B cell (primary cell): ENCODE data around the gene ARAP2. TPM values are rescaled to one million over a fixed set of nuclear protein-coding genes. Genes with fewer than 3 reads are reported as not detected.

Experiments used
- ATAC-seq: fragments of 200-7000 bp; cut with Tn5 transposase; one replicate; pipeline ENCODE4 v1.10.0; 2021; ENCODE audit warnings: low read depth, mild to moderate bottlenecking, moderate number of reproducible peaks, moderate library complexity
- CTCF ChIA-PET: fragments of 350-600 bp; sonication (Branson Sonifier 250); formaldehyde crosslinking; loops from one replicate; lab custom pipeline; 2021; ENCODE audit warnings: antibody characterized with exemption, inconsistent platforms; lab: Charles Lee
- POLR2A ChIA-PET: fragments of 350-600 bp; sonication (Branson Sonifier 250); formaldehyde crosslinking; loops from one replicate; lab custom pipeline; 2021; ENCODE audit warnings: antibody characterized with exemption; lab: Charles Lee
- DNase-seq: peaks from one replicate; pipeline ENCODE4 v3.0.0; 2013
- H2AFZ ChIP-seq: 2 replicates; pipeline ENCODE4 v1.6.1; 2012; ENCODE audit warnings: mild to moderate bottlenecking, low read depth, low read length; ENCODE audit not compliant: insufficient read depth, poor library complexity, severe bottlenecking
- H3K27ac ChIP-seq, 2 donors: 1 replicate in 1 of 2; 2 replicates in 1 of 2; pipeline ENCODE4 v1.5.1; 2012 to 2013; ENCODE audit warnings: low read length in 2 of 2, mild to moderate bottlenecking in 2 of 2, moderate library complexity in 1 of 2
- H3K27me3 ChIP-seq, 4 experiments: fragments of 200-600 bp in 1 of 4; sonication (generic) in 1 of 4; replicated peaks in 1 of 4; 1 replicate in 2 of 4; 2 replicates in 2 of 4; pipeline versions ENCODE4 v1.6.1 to v1.7.0; 2013 to 2016; ENCODE audit warnings: low read length in 3 of 4, mild to moderate bottlenecking in 2 of 4, mixed read lengths in 1 of 4, moderate library complexity in 1 of 4; ENCODE audit not compliant: insufficient read depth in 4 of 4, control insufficient read depth in 3 of 4; ENCODE audit errors: control extremely low read depth in 1 of 4
- H3K36me3 ChIP-seq, 2 experiments: replicated peaks in 1 of 2; 1 replicate in 1 of 2; 2 replicates in 1 of 2; pipeline versions ENCODE4 v1.6.1 to v1.7.1; 2013; ENCODE audit warnings: low read length in 1 of 2; ENCODE audit not compliant: insufficient read depth in 2 of 2, control insufficient read depth in 1 of 2; ENCODE audit errors: control extremely low read depth in 1 of 2, extremely low read depth in 1 of 2
- H3K4me1 ChIP-seq, 2 donors: fragments of 200-600 bp in 1 of 2; sonication (generic) in 1 of 2; 1 replicate in 1 of 2; 2 replicates in 1 of 2; pipeline versions ENCODE4 v1.5.1 to v1.6.1; 2013 to 2017; ENCODE audit warnings: low read length in 2 of 2; ENCODE audit not compliant: control insufficient read depth in 2 of 2, insufficient read depth in 2 of 2
- H3K4me2 ChIP-seq: replicated peaks from 2 replicates; pipeline ENCODE3; 2012; ENCODE audit warnings: mild to moderate bottlenecking, low read depth, low read length; ENCODE audit not compliant: poor library complexity, severe bottlenecking
- H3K4me3 ChIP-seq, 5 experiments: fragments of 200-600 bp in 1 of 5; sonication (generic) in 1 of 5; 1 replicate in 3 of 5; 2 replicates in 2 of 5; pipeline versions ENCODE4 v1.5.1 to v1.7.0; 2011 to 2016; ENCODE audit warnings: low read length in 4 of 5, mild to moderate bottlenecking in 4 of 5, low read depth in 2 of 5, control low read depth in 1 of 5, moderate library complexity in 1 of 5; ENCODE audit not compliant: insufficient read depth in 1 of 5; ENCODE audit errors: control extremely low read depth in 1 of 5, extremely low read depth in 1 of 5
- H3K79me2 ChIP-seq: fragments of 200-600 bp; sonication (generic); one replicate; pipeline ENCODE4 v1.6.0; 2016; ENCODE audit warnings: low read length; ENCODE audit not compliant: control insufficient read depth, insufficient read depth
- H3K9ac ChIP-seq: fragments of 200-600 bp; sonication (generic); 2 replicates; pipeline ENCODE4 v1.6.1; 2017; ENCODE audit warnings: mild to moderate bottlenecking, low read length, moderate library complexity
- H3K9me3 ChIP-seq, 3 donors: one replicate each; pipeline versions ENCODE4 v1.6.1 to v1.7.1; 2013; ENCODE audit warnings: low read length in 2 of 3; ENCODE audit not compliant: control insufficient read depth in 2 of 3, insufficient read depth in 1 of 3; ENCODE audit errors: control extremely low read depth in 1 of 3
- H4K20me1 ChIP-seq: 2 replicates; pipeline ENCODE4 v1.6.0; 2012; ENCODE audit warnings: mild to moderate bottlenecking, low read length; ENCODE audit not compliant: insufficient read depth, control insufficient read depth, poor library complexity, severe bottlenecking
- H3K27ac Mint-ChIP-seq: one replicate; pipeline ENCODE4 v1.8.0; 2021; ENCODE audit warnings: mixed read lengths
- H3K27me3 Mint-ChIP-seq: one replicate; pipeline ENCODE4 v1.8.0; 2021; ENCODE audit warnings: mixed read lengths
- H3K4me1 Mint-ChIP-seq: one replicate; pipeline ENCODE4 v1.8.0; 2021; ENCODE audit warnings: mixed read lengths
- H3K4me3 Mint-ChIP-seq: one replicate; pipeline ENCODE4 v1.8.0; 2021; ENCODE audit warnings: mixed read lengths
- H3K9me3 Mint-ChIP-seq: one replicate; pipeline ENCODE4 v1.8.0; 2022; ENCODE audit warnings: mixed read lengths; ENCODE audit not compliant: insufficient read depth
- CTCF ChIP-seq: fragments of 200-600 bp; IDR thresholded peaks from one replicate; pipeline ENCODE4 v1.8.0; 2022; ENCODE audit warnings: antibody characterized with exemption, mild to moderate bottlenecking
- EZH2 ChIP-seq: IDR thresholded peaks from 2 replicates; pipeline ENCODE4 v1.6.1; 2012; ENCODE audit warnings: borderline replicate concordance, low read depth, mild to moderate bottlenecking, moderate library complexity, low read length; ENCODE audit not compliant: insufficient read depth, poor library complexity, severe bottlenecking
- intact Hi-C: fragments of 100-400 bp; cut with micrococcal nuclease; formaldehyde crosslinking; loops from one replicate; pipeline ENCODE4 v1.10.0; 2022
- polyA plus RNA-seq: library from polyadenylated mRNA; depleted of rRNA; stranded (reverse); fragments of >200 nt; gene quantifications from 2 replicates; pipeline ENCODE4 v1.2.3, GENCODE V29; 2012
- total RNA-seq, 2 donors: library from RNA; stranded (reverse); fragments of 120-200 nt in 1 of 2; gene quantifications; 1 replicate in 1 of 2; 2 replicates in 1 of 2; pipeline versions ENCODE4 v1.2.3 to v1.2.4, GENCODE V29; 2013 to 2022

The ARAP2 gene
- total and polyA plus RNA-seq, 2 donors (not counting 1 experiment from before 2014, with no cell fraction given) = 13.2 to 88.0 TPM

GRCh38 chr4:36037127-36037526, 207.2 kb downstream of the ARAP2 start:
- ChIA-PET POLR2A (no interaction called here), CTCF (no interaction called here)
- no peaks in the 10 kb centered on the region for H3K36me3 ChIP-seq
- Mint-ChIP-seq H3K27me3 (no peaks in the 10 kb centered on the region), H3K4me1 (no peaks in the 10 kb centered on the region), H3K9me3 (peaks cover 4% of the 10 kb centered on the region), H3K27ac (no peak overlapping the region), H3K4me3 (no peak overlapping the region)
- no peaks in the 10 kb centered on the region for H3K27me3 ChIP-seq
- no peak for ATAC-seq
- TF ChIP-seq CTCF (no peak), EZH2 (no peak)
- no peak overlapping the region for H3K9ac ChIP-seq
- H3K4me3 ChIP-seq = no peak overlapping the region
- no peaks in the 10 kb centered on the region for H3K4me1 ChIP-seq
- no peak overlapping the region for H2AFZ ChIP-seq
- H3K79me2 ChIP-seq = no peaks in the 10 kb centered on the region
- no peak overlapping the region for H3K27ac ChIP-seq
- H3K4me2 ChIP-seq = no peak overlapping the region
- intact Hi-C loops = no loop called here
- no peaks in the 10 kb centered on the region for H4K20me1 ChIP-seq
- DNase-seq = no peak
- H3K9me3 ChIP-seq = peaks cover 0 to 4% (median 0%) of the 10 kb centered on the region in 3 donors

- DNase-seq (no peak), ATAC-seq (no peak)
- no peak overlapping the region for H3K4me2 ChIP-seq
- no peak overlapping the region for H2AFZ ChIP-seq
- H3K9me3 Mint-ChIP-seq = peaks cover 4% of the 10 kb centered on the region
- H3K9me3 ChIP-seq = peaks cover 0 to 4% (median 0%) of the 10 kb centered on the region in 3 donors
- no peak overlapping the region for H3K4me3 Mint-ChIP-seq
- H3K4me3 ChIP-seq = no peak overlapping the region
- H3K27ac Mint-ChIP-seq = no peak overlapping the region
- no peak overlapping the region for H3K9ac ChIP-seq
- H3K4me1 ChIP-seq = no peaks in the 10 kb centered on the region
- no peaks in the 10 kb centered on the region for H3K36me3 ChIP-seq
- ChIA-PET CTCF (no interaction called here), POLR2A (no interaction called here)
- no peak overlapping the region for H3K27ac ChIP-seq
- intact Hi-C loops = no loop called here
- no peaks in the 10 kb centered on the region for H3K79me2 ChIP-seq
- no peaks in the 10 kb centered on the region for H3K27me3 Mint-ChIP-seq
- TF ChIP-seq EZH2 = no peak
- H3K4me1 Mint-ChIP-seq = no peaks in the 10 kb centered on the region
- no peaks in the 10 kb centered on the region for H4K20me1 ChIP-seq
- H3K27me3 ChIP-seq = no peaks in the 10 kb centered on the region
Measured at GRCh38 chr4:36029951-36030350, 214.4 kb downstream of the ARAP2 start.
